ENCODE results near the gene ZNF827.

The ZNF827 gene

DNA sequence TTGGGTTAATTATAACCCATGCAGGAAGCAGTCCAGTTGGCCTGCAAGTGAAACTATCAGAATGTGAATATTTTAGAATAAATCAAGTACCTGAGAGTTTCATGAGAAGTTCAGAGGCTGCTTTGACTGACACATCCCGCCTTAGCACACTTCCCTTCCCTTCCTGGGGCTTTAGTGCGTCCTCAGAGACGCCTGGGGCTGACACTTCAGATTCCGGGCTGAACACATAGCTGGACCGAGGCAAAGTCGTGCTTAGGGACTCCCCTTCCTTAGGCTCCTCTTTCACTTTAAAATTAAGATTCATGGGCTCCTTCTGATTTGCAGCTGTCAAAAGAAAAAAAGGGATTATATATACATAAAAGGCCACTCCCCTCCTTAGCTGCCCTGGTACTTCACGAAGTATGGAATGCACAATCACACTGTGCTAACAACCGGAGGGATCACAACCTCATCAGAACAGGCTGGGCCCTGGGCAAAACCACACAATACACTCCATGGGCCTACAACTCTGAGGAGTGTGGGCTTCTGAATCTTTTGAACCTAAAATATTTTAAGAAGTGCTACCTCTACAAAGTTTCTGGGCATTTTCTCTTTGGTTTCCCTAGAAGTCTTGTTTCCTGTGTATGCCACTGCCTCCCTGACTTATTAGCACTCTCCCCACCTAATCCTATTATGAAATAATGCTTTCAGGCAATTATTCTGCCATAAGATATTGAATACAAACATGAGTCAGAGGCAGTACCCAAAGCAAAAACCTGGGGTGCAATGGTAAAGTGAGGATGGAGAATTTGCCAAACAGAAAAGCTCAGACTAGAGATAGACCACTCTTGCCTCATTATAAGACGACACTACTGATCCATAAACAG, 68.2 kb downstream of the ZNF827 start:
- in situ Hi-C loops (cut with MboI; ENCODE audit: low pct_unique_long_range_greater_than_20kb, low sequenced_read_pairs, unreplicated experiment): no loop called here
- TF ChIP-seq, protein P1, sequence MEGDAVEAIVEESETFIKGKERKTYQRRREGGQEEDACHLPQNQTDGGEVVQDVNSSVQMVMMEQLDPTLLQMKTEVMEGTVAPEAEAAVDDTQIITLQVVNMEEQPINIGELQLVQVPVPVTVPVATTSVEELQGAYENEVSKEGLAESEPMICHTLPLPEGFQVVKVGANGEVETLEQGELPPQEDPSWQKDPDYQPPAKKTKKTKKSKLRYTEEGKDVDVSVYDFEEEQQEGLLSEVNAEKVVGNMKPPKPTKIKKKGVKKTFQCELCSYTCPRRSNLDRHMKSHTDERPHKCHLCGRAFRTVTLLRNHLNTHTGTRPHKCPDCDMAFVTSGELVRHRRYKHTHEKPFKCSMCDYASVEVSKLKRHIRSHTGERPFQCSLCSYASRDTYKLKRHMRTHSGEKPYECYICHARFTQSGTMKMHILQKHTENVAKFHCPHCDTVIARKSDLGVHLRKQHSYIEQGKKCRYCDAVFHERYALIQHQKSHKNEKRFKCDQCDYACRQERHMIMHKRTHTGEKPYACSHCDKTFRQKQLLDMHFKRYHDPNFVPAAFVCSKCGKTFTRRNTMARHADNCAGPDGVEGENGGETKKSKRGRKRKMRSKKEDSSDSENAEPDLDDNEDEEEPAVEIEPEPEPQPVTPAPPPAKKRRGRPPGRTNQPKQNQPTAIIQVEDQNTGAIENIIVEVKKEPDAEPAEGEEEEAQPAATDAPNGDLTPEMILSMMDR (IDR thresholded peaks at IDR 0.05; ENCODE audit: extremely low read depth, insufficient read depth, missing control alignments): no peak
- no peak for DNase-seq (ENCODE audit: low spot score)

DNA sequence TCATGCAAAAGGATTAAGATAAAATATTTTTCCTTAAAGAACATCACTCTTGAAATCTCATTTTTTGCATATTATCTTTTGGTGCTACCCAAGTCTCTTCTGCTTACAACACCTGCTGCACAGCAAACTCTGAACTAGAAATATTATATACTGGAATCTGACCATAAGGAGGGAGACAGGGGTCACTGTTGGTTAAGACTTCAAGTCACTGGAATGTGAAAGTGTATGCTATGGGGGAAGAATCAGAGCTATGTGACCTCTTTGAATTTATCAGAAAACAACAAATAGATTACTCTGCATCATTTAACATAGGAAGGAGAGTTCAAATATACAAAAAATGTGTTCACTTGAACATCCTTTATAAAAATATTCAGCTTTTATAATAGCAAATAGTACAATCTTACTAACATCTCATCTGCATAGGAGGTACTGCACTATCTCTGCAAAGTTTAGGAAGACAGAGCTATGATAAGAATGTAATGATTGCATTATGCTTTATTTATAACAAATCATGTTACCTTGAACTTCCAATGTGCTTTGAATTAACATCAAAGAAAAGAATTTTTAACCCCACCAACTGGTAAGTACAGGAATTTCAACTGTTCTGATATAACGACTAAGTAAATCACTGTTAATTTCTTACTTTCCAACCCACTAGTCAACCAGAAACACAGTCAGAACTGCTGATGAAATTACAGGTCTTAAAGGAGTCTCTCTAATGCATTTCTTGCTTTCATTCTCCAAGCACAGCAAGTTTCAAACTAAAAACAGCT, 69.8 kb downstream of the ZNF827 start:
- peak; percentile 47 for DNase-seq (ENCODE audit: low spot score)
- TF ChIP-seq, protein P1 (IDR thresholded peaks at IDR 0.05; ENCODE audit: extremely low read depth, insufficient read depth, missing control alignments): peak; percentile 10
- in situ Hi-C loops (cut with MboI; ENCODE audit: low pct_unique_long_range_greater_than_20kb, low sequenced_read_pairs, unreplicated experiment): no loop called here

DNA sequence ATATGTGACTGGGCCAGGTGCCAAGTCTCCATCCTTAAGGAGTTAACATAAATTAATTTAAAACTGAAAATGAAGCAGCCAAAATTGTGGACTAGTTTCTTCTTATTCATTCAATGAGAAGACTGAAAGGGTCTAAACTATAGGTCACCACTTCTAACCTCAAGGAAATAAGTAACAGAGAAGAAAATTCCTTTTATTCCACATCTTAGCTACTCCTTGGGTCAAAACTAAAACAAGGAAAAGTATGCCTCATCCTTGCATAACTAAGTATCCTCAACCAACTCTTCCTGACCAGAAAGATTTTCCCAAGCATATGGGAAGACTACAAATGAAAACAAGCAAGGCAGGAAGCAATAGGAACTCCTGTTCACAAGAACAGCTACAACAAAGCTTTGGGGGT, 71.2 kb downstream of the ZNF827 start:
- no peak for DNase-seq (ENCODE audit: low spot score)
- in situ Hi-C loops (cut with MboI; ENCODE audit: low pct_unique_long_range_greater_than_20kb, low sequenced_read_pairs, unreplicated experiment): no loop called here
- TF ChIP-seq, protein P1 (IDR thresholded peaks at IDR 0.05; ENCODE audit: extremely low read depth, insufficient read depth, missing control alignments): no peak

DNA sequence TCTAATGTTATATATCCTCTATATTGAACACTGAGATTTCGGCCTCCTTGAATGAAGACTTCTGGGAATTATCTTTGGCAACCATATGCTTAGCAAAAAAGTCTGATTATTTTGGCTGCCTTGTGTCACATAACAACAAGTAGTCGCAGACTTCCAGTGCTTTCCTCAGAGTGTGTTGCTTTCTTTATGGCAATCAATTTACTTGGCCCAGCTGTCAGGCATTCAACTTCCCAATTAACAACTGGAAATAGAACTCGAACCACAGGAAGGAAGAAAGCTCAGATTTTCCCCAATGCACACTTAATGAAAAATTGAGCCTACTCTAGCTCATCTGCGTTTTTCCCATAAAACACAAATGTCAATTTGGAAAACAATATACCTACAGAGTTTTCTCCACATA, 71.6 kb downstream of the ZNF827 start:
- DNase-seq (ENCODE audit: low spot score): no peak
- in situ Hi-C loops (cut with MboI; ENCODE audit: low pct_unique_long_range_greater_than_20kb, low sequenced_read_pairs, unreplicated experiment): no loop called here
- TF ChIP-seq, protein P1 (IDR thresholded peaks at IDR 0.05; ENCODE audit: extremely low read depth, insufficient read depth, missing control alignments): no peak

DNA sequence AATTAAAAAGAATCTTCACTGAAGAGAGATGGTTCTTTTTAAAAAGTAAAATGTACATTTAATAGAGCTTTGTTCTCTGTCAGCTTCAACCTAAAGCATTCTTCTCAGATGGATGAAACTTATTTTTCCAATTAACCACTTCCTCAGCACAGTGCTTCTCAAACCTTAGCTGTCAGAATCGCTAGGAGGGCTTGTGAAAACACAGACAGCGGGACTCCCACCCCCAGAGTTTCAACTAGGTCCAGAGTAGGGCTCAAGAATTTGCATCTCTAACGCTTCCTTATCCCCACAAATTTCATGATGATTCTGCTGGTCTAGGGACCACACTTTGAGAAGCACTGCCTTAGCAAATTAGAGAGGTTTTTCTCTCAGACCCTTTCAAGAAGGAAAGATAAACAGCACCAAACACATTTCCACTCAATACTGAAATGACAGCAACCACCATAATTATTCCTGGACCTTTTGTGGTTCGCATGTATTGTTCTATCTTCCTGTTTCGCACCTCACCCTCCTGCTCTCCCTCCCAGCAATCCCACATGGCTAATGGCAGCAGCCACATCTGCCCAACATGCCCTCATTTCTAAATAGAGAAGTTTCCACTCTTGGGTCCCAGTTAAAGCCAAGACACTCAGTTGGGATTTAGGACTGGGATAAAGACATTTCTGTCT, 73.2 kb downstream of the ZNF827 start:
- peak; percentile 20 for DNase-seq (ENCODE audit: low spot score)
- in situ Hi-C loops (cut with MboI; ENCODE audit: low pct_unique_long_range_greater_than_20kb, low sequenced_read_pairs, unreplicated experiment): no loop called here
- TF ChIP-seq, protein P1 (IDR thresholded peaks at IDR 0.05; ENCODE audit: extremely low read depth, insufficient read depth, missing control alignments): no peak

DNA sequence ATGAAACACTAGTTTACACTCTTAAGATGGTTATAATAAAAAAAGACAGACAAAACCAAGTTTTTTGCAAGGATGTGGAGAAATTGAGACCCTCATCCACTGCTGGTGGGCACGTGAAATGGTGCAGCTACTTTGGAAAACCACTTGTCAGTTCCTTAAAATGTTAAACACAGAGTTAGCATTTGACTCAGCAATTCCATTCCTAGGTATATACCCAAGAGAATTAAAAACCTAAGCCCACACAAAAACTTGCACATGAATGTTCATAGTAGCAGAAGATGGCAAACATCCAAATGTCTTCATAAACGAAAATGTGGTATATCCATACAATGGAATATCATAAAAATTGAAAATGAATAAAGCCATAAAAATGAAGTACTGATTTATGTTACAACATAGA, 75.4 kb downstream of the ZNF827 start:
- in situ Hi-C loops (cut with MboI; ENCODE audit: low pct_unique_long_range_greater_than_20kb, low sequenced_read_pairs, unreplicated experiment): no loop called here
- DNase-seq (ENCODE audit: low spot score): no peak
- TF ChIP-seq, protein P1 (IDR thresholded peaks at IDR 0.05; ENCODE audit: extremely low read depth, insufficient read depth, missing control alignments): no peak
